Measurements from ENCODE around the gene GRIFIN. TPM values are rescaled to one million over a fixed set of nuclear protein-coding genes. Genes with fewer than 3 reads are reported as not detected.

GRIFIN gene
- polyA plus RNA-seq (2012; ENCODE audit: missing spikeins) = not detected

DNA sequence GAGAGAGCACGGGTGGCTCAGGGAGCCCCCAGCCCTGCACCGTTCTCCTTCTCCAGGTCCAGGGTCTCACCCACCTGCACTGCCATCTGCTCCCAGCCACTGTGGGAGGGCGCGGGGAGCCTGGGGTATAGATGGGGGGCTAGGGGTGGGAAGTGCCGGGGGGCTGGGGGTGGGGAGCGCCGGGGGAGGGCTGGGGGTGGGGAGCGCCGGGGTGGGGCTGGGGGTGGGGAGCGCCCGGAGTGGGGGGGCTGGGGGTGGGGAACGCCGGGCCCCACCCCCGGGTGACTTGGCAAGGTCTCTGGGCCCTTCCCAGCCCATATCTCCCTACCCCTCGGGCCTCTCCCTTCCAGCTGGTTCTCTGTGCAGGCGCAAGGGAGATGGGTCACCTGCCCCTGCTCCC, at the start of gene GRIFIN:
Gene GRIFIN, minus strand, starts transcription at position 101 of the 400 bp plus-strand sequence. Its CDS starts 15 bp downstream, at position 86.
- FAIRE-seq (no peak), DNase-seq (ENCODE audit: insufficient read length) (no peak)
- no peak for TF ChIP-seq TAF1 (IDR thresholded peaks at IDR 0.05; ENCODE audit: borderline replicate concordance, low read depth, low read length)
- no peak for TF ChIP-seq POLR2AphosphoS5 (IDR thresholded peaks at IDR 0.05; ENCODE audit: low read depth, low read length)
- no peak for TF ChIP-seq POLR2A (IDR thresholded peaks at IDR 0.05; ENCODE audit: low read depth, low read length)

- TF ChIP-seq POLR2AphosphoS5 (IDR thresholded peaks at IDR 0.05; ENCODE audit: low read depth, low read length) (no peak), TAF1 (IDR thresholded peaks at IDR 0.05; ENCODE audit: borderline replicate concordance, low read depth, low read length) (no peak), POLR2A (IDR thresholded peaks at IDR 0.05; ENCODE audit: low read depth, low read length) (no peak)
Measured at GRCh38 chr7:2524808-2525657, 48.8 kb upstream of the GRIFIN start.

DNA sequence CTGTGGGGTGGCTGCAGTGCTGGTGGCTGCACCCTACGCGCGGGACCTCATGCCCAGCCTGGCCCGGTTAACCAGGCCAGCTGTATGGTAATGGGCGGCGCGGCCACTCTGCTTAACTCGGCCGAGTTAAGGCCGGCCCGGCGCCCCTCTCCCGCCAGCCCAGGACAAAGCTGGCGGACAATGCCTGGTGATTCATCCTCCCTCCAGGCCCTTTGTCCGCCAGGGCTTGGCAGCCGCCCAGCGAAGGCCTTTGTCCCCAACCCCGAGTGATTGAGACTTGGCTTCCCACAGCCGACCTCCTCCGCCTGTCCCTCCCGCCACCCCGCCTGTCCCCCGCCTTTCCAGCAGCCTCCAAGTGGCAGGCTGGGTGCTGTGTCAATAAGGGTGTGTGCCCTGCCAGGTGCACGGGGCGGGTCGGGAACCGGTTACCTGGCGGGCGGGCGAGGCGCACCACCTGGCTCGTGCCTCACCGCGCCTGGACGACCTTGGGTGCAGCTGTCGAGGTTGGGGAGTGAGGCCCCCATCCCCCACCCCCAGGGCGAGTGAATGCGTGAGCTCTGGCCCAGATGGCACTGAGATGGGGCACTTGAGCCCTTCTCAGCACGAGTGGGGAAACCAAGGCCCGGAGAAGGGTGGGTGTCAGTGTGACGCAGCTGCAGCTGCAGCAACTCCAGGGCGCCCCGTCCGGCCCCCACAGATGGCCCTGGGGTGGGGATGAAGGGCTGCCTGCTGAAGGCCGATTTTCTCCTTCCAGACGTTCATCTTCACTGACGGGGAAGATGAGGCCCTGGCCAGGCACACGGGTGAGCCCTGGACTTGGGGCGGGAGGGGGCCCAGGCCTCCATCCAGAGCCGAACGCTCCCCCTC, 48.0 kb upstream of the GRIFIN start:
- TF ChIP-seq POLR2A (IDR thresholded peaks at IDR 0.05; ENCODE audit: low read depth, low read length) = no peak
- no peak for TF ChIP-seq TAF1 (IDR thresholded peaks at IDR 0.05; ENCODE audit: borderline replicate concordance, low read depth, low read length)
- no peak for TF ChIP-seq POLR2AphosphoS5 (IDR thresholded peaks at IDR 0.05; ENCODE audit: low read depth, low read length)
- DNase-seq (ENCODE audit: insufficient read length) (no peak), FAIRE-seq (no peak)

More at GRCh38 chr7:2524808-2525657, 48.8 kb upstream of the GRIFIN start:
- FAIRE-seq (no peak), DNase-seq (ENCODE audit: insufficient read length) (no peak)

DNA sequence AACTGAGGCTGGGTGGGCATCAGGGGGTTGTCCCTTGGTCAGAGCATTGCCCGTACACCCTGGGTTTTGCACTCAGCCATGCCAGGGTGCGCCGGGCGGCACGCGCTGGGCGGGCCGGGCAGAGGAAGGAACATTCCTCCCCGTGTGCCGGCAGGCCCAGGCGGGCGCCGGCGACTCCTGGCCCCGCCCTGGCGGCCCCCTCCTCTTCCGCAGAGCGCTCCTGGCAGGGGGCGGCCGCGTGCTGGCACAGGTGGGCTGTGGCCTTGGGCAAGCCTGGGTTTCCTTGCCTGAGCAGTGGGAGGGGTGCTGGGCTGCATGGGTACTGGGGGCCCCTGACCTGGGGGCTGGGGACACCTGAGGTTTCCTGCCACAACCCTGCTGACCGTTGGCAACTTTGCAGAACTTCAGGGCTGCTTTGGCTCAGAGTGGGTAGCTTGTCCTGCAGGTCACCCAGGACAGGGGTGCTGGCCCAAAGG, 47.3 kb upstream of the GRIFIN start:
- FAIRE-seq (no peak), DNase-seq (ENCODE audit: insufficient read length) (no peak)
- no peak for TF ChIP-seq TAF1 (IDR thresholded peaks at IDR 0.05; ENCODE audit: borderline replicate concordance, low read depth, low read length)
- TF ChIP-seq POLR2AphosphoS5 (IDR thresholded peaks at IDR 0.05; ENCODE audit: low read depth, low read length) = no peak
- TF ChIP-seq POLR2A (IDR thresholded peaks at IDR 0.05; ENCODE audit: low read depth, low read length) = no peak

GRCh38 chr7:2522780-2523433, 46.7 kb upstream of the GRIFIN start:
- no peak for FAIRE-seq
- TF ChIP-seq POLR2AphosphoS5 (IDR thresholded peaks at IDR 0.05; ENCODE audit: low read depth, low read length) = no peak

DNA sequence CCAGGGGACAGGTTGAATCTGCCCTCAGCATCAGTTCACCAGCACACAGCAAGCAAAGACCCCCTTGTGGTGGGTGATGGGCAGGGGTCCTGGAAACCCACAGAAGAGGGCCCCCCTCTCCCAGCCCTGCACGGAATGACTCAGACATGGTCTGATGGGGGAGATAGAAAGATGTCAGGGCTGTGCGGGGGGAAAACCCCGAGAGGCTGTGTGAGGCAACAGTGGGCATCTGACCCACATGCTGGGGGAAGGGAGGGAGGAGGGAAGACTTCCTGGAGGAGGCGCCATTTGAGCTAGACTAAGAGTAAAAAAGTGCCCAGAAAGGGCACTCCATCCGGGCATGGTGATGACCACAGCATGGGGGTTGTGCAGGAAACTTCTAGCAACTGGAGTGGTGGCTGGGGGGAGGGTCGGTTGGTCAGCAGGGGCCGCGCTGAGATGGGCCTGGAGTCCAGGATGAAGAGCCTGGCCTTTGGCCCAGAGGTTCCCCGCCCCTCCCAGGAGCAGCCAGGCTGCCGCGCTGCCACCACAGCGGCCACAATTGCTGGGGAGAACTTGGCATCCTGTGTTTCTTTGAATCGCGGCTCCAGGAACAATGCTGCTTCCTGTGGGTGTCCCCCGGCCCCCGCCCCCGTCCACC, 45.9 kb upstream of the GRIFIN start:
- TF ChIP-seq TAF1 (IDR thresholded peaks at IDR 0.05; ENCODE audit: borderline replicate concordance, low read depth, low read length) = no peak
- TF ChIP-seq POLR2AphosphoS5 (IDR thresholded peaks at IDR 0.05; ENCODE audit: low read depth, low read length) = no peak
- TF ChIP-seq POLR2A (IDR thresholded peaks at IDR 0.05; ENCODE audit: low read depth, low read length) = no peak
- DNase-seq (ENCODE audit: insufficient read length) (no peak), FAIRE-seq (peak; percentile 73)

More at GRCh38 chr7:2522780-2523433, 46.7 kb upstream of the GRIFIN start:
- no peak for DNase-seq (ENCODE audit: insufficient read length)

GRCh38 chr7:2521341-2521745, 45.1 kb upstream of the GRIFIN start:
- FAIRE-seq = no peak
- DNase-seq (ENCODE audit: insufficient read length) = no peak
- TF ChIP-seq POLR2A (IDR thresholded peaks at IDR 0.05; ENCODE audit: low read depth, low read length) (no peak), POLR2AphosphoS5 (IDR thresholded peaks at IDR 0.05; ENCODE audit: low read depth, low read length) (no peak), TAF1 (IDR thresholded peaks at IDR 0.05; ENCODE audit: borderline replicate concordance, low read depth, low read length) (no peak)

GRCh38 chr7:2520761-2521290, 44.6 kb upstream of the GRIFIN start:
- no peak for FAIRE-seq
- no peak for DNase-seq (ENCODE audit: insufficient read length)
- TF ChIP-seq POLR2A (IDR thresholded peaks at IDR 0.05; ENCODE audit: low read depth, low read length) (no peak), POLR2AphosphoS5 (IDR thresholded peaks at IDR 0.05; ENCODE audit: low read depth, low read length) (no peak), TAF1 (IDR thresholded peaks at IDR 0.05; ENCODE audit: borderline replicate concordance, low read depth, low read length) (no peak)

GRCh38 chr7:2520131-2520760, 44.0 kb upstream of the GRIFIN start:
- FAIRE-seq = no peak
- no peak for TF ChIP-seq POLR2AphosphoS5 (IDR thresholded peaks at IDR 0.05; ENCODE audit: low read depth, low read length)
- TF ChIP-seq TAF1 (IDR thresholded peaks at IDR 0.05; ENCODE audit: borderline replicate concordance, low read depth, low read length) = no peak
- TF ChIP-seq POLR2A (IDR thresholded peaks at IDR 0.05; ENCODE audit: low read depth, low read length) = no peak

More at GRCh38 chr7:2520131-2520760, 44.0 kb upstream of the GRIFIN start:
- no peak for DNase-seq (ENCODE audit: insufficient read length)
